ENCODE results near the gene SLC35F6.

GRCh38 chr2:26744953-26745352, 19.1 kb upstream of the SLC35F6 start:
- TF ChIP-seq CTCF (conservative IDR thresholded peaks at IDR 0.05; ENCODE audit: low read length) (no peak), EZH2phosphoT487 (IDR thresholded peaks at IDR 0.05; ENCODE audit: borderline replicate concordance, low read depth, low read length) (no peak)
